ENCODE results near the gene C2CD4C.

GRCh38 chr19:391207-391557, 17.8 kb downstream of the C2CD4C start:
- TF ChIP-seq, protein P1, sequence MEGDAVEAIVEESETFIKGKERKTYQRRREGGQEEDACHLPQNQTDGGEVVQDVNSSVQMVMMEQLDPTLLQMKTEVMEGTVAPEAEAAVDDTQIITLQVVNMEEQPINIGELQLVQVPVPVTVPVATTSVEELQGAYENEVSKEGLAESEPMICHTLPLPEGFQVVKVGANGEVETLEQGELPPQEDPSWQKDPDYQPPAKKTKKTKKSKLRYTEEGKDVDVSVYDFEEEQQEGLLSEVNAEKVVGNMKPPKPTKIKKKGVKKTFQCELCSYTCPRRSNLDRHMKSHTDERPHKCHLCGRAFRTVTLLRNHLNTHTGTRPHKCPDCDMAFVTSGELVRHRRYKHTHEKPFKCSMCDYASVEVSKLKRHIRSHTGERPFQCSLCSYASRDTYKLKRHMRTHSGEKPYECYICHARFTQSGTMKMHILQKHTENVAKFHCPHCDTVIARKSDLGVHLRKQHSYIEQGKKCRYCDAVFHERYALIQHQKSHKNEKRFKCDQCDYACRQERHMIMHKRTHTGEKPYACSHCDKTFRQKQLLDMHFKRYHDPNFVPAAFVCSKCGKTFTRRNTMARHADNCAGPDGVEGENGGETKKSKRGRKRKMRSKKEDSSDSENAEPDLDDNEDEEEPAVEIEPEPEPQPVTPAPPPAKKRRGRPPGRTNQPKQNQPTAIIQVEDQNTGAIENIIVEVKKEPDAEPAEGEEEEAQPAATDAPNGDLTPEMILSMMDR (IDR thresholded peaks at IDR 0.05; ENCODE audit: borderline replicate concordance, extremely low read depth, low read length, poor library complexity, severe bottlenecking) = no peak
- no peak for TF ChIP-seq EZH2 (IDR thresholded peaks at IDR 0.05; ENCODE audit: borderline replicate concordance, low read depth, low read length, severe bottlenecking)
